GM21723 (cell line): ENCODE results near the gene CDNF.
A peak's percentile ranks its signal among the peaks of the same experiment; 100 is the strongest.
"Not testable (repeated sequence)": the region's sequence is repeated elsewhere in the genome, so short reads cannot be mapped to it uniquely, and the experiment has no call there.

Experiments used
- ATAC-seq: cut with Tn5 transposase; IDR thresholded peaks from one replicate; pipeline ENCODE4 v1.9.1; 2021; ENCODE audit warnings: mild to moderate bottlenecking, moderate library complexity; ENCODE audit not compliant: unreplicated experiment

Gene CDNF

DNA sequence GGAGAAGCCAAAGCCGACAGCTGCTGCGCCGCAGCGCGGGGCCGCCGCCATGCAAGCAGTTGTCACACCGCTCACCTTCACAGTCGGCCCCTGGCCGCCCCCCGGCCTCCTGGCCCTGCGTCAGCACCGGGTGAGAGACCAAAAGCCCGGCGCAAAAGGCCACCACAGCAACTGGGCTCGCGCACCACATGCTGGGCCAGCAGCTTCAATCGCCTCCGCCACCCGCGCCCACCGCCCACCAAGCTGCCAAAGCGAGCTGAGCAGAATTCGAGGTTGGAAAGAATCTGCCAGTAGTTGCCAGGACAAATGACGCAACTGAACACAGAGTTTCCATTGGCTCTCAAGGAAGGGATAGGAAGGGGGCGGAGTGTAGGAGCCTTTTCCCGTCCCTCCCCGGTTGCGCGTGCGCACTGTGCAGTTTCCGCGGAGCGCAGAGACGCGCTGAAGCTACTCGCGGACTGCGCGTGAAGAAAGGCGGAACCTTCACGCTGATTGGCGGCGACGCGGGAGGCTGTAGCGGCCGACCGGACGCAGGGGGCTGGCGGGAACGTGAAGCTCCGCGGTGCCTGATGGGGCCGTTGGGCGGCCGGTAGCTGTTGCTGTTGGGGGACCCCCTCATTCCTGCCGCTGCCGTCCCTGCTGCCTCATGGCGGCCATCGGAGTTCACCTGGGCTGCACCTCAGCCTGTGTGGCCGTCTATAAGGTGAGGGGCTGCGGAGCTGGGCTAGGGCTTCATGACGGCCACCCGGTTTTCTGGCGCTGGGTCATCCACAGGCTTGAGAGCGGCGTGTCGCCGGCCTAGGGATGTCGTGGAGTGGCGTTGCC, at the start of gene CDNF, which contains the start of the genes HSPA14 and MSANTD7:
Gene CDNF, minus strand, starts transcription at position 281 of the 825 bp plus-strand sequence. Its CDS starts 91 bp downstream, at position 190.
Gene HSPA14, plus strand, starts transcription at position 550 of the 825 bp plus-strand sequence. Its CDS starts 97 bp downstream, at position 647.
Gene MSANTD7, plus strand, starts transcription at position 550 of the 825 bp plus-strand sequence. CDS start 3,979 bp downstream, outside the sequence.
- ATAC-seq: peak; percentile 95

DNA sequence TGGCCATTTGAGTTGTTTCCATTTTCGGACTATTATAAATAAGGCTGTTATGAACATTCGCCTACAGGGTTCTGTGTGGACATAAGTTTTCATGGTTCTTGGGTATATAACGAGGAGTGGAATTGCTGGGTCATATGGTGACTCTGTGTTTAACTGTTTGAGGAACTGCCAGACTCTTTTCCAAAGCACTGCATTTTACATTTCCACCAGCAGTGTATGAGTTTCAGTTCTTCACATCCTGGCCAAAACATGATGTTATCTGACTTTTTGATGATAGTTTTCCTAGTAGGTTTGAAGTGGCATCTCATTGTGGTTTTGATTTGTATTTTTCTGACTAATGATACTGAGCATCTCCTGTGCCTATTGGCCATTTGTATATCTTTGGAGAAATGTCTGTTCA, 46.2 kb upstream of the CDNF start:
- ATAC-seq: no peak

DNA sequence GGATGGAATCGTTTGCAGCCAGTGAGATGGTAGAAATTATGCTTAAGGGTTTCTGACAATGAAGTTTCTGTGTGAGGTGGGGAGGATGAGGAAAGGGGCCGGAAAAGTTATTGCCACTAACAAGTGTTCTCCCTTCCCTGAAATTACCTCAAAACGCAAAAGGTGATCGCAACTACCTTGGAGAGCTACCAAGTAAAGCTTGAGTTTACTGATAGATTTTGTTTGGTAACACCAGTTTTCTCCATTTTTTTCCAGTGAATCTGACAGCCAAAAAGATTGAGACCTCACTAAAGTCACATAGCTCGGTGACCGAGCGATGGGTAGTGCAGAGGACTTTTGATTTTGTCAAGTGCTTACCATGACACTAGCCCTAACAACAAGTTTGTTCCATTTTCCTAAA, 42.4 kb upstream of the CDNF start:
- no peak for ATAC-seq

DNA sequence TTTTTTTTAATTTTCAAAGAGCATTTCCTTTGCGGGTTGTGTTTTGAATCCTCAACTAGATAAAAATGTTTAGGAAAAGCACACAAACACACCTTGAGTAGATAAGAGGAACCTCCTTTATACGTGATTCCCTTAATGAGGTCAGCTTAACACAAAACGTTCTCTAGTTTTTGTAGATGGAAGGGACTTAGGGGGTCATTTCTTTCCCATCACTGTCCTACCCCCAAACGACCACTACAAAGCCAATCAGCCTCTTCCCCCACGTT, 42.0 kb upstream of the CDNF start:
- ATAC-seq: no peak

DNA sequence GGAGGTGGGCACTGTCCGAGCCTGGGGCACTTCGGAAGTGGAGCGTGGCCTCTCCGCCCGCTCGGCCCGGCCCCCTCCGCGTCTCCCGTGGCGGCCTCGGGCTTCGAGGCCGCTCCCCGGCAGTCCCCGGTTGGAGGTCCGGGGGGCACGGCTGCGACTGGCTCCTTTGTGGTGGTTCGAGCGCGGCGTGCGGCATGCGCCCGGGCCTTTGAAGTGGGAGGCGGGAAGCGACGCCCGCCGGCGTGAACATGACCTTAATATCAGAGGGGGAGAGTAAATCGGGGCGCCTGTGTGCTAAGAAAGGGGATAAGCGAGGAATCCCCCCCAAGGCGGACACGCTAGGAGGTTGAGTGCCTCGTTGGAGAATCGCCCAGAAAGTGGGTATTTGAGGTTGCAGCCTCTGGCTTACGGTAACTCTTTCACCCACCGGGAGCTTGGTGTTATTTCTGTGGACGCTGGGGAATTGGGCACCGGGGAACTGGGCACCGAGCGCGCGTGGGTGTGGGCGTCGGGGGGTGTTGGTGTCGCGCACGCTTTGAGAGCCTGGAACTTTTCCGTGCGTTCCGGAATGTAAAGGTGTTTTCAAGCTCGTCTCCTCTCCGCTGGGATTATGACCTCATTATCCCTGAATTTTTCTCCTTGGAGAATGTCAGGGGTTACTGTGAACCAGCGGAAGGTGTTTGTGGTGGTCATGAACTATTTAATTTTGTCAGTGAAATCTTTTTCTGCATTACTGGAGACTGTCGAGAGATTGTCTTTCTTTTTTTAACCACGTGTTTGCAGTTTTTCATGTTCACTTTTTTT, 41.5 kb upstream of the CDNF start:
- ATAC-seq: peak; percentile 23

DNA sequence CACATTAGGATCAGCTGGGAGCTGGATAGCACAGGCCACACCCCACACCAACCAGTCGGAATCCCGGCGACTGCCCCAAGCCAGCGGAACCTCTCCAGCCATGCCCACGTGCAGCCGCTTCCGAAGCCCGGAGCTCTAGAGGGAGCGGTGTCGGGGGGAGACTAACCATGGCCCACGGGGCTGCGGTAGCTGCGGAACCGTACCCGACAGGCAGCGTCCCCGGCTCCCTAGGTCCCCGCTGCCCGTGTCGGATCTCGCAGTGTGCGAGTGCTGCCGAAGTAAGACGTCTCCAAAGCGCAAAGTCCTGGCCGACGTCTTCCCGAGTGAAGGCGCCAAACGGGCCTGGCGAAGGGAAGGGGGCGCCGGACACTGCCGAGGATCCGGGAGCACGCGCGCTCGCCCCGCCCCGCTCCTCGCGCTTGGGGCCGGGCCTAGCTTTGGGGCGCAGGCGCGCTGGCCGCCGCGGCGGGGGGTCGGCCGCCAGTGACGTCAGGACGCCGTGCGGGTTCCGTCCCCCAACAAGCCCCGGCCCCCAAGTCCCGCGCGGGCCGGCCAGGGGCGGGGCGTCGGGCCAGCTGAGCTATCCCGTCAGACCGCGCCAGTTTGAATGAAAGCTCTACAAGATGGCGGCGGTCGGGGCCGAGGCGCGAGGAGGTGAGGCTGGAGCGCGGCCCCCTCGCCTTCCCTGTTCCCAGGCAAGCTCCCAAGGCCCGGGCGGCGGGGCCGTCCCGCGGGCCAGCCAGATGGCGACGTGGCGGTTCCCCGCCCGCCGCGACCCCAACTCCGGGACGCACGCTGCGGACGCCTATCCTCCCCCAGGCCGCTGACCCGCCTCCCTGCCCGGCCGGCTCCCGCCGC, 40.7 kb upstream of the CDNF start, which contains the start of gene SUV39H2:
Gene SUV39H2, plus strand, starts transcription at position 601 of the 858 bp plus-strand sequence. Its CDS starts 23 bp downstream, at position 624.
- ATAC-seq: peak; percentile 92

DNA sequence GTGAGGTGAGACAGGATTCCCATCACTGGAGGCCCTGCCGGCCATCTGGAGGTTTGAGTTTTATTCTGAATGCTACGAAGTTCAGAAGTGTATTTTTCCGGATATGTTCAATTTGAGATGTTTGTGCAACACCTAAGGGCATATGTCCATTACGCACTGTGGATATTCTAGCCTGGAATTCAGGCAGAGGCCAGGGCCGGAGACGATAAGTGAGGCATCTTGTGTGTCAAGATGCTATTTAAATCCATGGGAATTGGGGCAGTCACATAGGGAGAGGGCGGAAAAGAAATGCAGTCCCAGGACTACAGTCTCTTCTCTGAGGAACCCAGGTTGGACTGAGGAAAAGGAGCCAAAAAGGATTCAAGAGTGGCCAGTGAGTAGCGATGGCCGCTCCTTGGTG, 38.9 kb upstream of the CDNF start:
- no peak for ATAC-seq

DNA sequence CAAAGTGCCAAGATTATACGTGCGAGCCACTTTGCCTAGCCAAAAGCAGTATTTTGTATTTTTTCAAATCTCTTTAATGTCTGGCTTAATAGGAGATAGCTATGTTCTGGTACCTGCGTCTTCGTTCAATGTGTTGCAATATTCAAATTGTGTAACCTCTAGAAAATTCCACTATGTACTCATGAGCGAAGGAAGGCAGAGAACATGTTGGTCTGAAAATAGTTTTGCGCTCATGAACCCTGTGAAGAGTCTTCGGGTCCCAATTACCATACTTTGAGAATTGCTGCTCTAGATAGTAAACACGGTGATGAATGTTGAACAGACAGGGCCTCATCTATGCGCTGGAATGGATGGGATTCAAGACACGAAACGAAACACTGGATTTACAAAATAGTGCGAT, 38.1 kb upstream of the CDNF start:
- no peak for ATAC-seq

DNA sequence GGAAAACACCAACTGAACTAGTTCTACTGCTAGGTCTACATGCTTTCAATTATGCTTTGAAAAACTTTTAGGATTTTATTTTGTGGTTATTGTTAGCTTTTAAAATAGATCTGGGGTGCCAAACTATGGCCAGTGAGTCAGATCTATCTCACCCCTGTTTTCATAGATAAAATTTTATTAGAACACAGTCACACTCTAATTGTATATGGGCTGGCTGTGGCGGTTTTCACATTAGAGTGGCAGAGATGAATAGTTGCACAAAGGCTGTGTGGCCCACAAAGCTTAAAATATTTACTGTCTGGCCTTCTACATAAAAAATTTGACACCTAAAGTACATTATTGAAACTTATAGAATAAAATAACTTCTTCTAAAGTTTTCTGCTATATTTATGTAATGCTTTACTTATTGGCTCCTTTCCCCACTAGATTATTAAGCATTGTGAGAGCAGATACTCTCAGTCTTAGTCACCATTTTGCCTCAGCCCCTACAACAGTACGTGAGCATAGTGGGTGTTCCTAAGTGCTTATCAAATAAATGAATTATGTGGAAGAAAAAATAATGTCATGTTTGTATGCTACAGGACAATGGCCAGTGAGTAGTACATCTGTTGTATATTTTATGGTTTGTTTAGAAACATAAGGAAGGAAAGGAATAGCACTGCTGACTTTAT, 35.4 kb upstream of the CDNF start:
- ATAC-seq: peak; percentile 39

DNA sequence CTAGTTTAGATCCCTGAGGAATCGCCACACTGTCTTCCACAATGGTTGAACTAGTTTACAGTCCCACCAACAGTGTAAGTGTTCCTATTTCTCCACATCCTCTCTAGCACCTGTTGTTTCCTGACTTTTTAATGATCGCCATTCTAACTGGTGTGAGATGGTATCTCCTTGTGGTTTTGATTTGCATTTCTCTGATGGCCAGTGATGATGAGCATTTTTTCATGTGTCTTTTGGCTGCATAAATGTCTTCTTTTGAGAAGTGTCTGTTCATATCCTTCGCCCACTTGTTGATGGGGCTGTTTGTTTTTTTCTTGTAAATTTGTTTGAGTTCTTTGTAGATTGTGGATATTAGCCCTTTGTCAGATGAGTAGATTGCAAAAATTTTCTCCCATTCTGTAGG, 27.0 kb upstream of the CDNF start:
- ATAC-seq: not testable (repeated sequence)

DNA sequence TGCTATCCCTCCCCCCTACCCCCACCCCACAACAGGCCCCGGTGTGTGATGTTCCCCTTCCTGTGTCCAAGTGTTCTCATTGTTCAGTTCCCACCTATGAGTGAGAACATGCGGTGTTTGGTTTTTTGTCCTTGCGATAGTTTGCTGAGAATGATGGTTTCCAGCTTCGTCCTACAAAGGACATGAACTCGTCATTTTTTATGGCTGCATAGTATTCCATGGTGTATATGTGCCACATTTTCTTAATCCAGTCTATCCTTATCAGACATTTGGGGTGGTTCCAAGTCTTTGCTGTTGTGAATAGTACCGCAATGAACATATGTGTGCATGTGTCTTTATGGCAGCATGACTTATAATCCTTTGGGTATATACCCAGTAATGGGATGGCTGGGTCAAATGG, 26.6 kb upstream of the CDNF start:
- ATAC-seq: not testable (repeated sequence)

DNA sequence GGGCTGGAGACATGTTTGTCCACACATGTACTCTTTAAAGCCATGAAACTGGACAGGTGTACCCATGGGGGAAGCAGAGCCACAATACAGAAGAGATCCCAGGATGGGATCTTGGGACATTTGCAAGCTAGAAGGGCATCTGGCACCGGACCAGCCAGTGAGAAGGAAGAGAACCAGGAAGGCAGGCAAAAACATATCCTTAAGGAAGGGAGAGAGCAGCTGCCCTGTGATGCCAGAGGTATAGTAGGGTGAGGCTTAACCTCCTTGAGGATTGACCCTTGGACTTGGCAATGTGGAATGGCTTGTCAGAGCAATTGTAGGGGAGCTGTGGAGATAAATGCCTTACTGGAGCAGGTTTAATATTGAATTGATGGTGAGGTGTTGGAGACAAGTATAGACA, 23.0 kb upstream of the CDNF start:
- ATAC-seq: no peak

DNA sequence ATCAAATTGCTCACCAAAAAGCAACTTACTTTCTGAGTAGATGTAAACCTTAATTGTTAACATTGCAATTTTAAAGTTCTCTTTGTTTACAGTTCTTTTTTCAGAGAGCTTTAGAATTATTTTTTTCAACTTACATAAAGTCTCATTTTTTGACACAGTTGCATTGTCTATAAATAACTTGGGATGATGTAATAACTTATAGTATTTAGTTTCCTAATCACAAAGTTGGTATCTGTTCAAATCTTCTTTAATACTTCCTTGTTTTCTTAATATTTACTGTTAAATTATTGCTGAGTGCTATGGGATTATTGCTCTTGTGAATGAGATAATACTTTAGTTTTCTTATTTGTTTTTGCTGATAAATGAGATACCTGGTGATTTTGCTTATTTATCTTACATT, 21.9 kb upstream of the CDNF start:
- ATAC-seq: no peak

DNA sequence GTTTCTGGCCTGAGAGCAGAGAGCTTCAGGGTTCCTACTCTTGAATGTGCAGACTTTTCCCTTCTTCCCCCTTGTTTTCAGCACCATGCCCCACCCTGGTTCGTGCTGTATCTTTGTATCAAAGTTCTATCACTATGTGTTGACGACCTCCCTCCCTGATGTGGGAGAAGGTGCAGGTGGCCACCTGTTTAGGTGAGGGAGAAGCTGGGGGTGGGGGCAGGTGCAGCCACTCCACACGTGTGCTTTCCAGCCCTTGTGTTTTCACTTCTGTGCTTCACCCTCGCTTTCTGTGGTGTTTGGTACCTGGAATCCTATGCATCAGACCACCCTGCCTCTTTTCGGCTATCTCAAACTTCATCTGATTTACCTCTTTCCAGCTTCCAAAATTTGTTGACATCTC, 21.2 kb upstream of the CDNF start:
- ATAC-seq: no peak

DNA sequence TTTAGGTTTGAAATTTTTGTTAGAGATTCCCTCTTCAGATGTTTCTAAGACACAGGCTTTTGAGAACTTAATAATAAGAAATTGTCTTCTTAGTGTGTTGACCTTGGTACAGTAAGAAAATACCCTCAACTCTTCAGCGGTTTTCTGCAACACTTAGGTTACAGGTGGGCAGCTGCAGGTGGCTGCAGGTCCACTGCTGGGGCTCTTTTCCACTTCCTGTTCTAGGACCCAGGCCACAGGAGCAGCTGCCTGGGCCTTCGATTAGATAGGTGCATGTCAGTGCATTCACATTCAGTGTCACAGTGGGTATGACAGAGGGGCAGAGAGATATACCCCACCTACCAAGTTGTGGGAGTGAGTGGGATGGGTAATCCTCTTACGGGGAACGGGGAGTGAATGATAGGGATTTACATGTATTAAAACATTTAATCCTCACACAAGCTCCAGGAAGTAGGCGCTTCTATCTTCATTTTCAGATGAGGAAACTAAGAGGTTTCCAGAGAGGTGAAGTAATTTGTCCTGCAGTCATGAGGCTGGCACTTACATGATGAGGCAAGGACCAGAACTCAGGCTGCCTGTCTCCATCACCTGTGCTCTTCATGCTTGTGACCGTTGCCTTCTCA, 20.6 kb upstream of the CDNF start:
- ATAC-seq: no peak

DNA sequence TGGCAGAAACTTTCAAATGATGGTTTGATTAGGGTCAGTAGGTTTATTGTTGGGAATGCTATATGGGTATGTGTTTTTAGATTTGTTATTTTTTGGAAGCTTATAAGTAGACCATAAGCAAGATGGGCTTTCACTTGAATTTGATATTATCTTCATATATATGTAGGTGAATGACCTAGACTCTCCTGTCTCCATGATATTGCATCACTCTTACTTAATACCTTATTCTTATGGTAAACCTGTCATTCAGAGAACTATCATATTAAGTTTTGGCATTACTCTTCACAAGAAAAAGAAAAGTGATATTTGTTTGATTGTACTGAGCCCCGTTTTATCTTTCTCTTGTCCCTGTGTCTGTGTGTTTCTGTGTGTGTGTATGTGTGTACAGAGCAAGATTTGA, 17.6 kb upstream of the CDNF start:
- ATAC-seq: no peak

DNA sequence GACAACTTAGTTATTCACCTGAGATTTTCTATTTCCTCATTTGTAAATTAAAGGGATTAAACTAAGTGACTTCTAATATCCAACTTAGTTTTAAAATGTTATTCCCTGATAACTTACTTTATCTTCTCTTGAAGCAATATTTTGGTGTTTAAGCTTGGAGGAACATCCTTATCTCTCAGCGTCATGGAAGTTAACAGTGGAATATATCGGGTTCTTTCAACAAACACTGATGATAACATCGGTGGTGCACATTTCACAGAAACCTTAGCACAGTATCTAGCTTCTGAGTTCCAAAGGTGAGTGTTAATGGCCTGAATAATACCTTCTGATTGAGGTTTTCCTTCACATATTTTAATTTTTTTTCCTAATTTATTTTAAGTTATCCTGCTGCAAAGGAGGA, 14.4 kb upstream of the CDNF start:
- ATAC-seq: no peak

DNA sequence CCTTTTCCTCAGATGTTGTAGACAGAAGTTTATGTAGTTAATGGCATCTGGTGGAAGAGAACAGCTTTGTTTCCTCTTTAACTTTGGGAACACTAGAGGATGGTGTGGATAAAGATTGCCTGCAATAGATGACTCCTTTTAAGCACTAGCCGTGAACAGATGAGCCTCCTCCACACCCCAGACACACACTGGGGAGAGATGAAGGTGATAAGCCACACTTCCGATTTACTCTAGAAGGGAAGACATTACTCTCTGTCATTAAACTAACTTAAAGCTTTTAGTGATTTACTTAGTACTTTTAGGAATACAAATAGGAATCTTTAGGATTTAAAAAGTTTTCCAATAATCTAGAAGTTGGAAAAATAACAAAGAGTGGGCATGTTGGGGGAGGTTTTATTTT, 7.1 kb upstream of the CDNF start:
- no peak for ATAC-seq

DNA sequence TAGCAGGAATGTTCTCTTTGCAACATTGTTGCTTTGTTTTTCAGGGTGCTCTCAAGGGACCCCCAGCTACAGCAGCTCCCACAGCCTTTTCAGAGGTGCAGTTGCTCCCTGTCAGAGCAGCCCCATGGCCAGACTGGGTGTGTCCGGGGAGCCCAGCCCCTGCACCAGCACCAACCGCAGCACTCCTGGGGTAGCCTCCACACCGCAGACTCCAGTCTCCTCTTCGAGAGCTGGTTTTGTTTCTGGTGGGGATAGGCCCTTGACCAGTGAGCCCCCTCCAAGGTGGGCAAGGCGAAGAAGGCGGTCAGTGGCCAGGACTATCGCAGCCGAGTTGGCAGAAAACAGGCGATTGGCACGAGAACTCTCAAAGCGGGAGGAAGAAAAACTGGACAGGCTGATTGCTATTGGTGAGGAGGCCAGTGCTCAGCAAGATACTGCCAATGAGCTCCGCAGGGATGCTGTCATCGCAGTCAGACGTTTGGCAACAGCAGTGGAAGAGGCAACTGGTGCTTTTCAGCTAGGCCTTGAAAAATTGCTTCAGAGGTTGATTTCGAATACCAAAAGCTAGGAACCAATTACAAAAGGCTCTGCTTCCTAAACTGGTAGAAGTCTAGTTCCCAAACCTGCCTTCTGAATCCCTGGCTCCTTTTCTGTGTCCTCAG, 5.6 kb upstream of the CDNF start:
- ATAC-seq: no peak

DNA sequence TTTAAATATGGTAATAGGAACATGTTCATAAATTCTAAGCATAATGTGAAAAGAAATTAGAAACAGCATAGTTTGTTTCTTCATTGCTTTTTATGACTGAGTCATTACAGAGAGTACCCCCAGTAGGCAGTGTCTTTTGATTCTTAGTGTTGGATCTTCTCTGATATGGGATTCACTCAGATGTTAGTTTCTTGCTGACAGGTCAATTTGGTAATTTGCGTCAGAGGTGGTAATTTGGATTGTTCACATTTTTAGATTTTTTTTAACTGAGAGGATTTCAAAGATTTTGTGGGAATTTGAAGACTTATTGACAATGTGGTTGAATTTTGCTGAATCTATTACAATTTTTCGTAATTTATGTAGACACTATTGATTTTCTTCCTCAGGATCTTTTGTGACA, 2.3 kb upstream of the CDNF start:
- no peak for ATAC-seq
